ENCODE measurements around the gene HIPK4.
A peak's percentile ranks its signal among the peaks of the same experiment; 100 is the strongest.
"Not testable (repeated sequence)": the region's sequence is repeated elsewhere in the genome, so short reads cannot be mapped to it uniquely, and the experiment has no call there.

Gene HIPK4

DNA sequence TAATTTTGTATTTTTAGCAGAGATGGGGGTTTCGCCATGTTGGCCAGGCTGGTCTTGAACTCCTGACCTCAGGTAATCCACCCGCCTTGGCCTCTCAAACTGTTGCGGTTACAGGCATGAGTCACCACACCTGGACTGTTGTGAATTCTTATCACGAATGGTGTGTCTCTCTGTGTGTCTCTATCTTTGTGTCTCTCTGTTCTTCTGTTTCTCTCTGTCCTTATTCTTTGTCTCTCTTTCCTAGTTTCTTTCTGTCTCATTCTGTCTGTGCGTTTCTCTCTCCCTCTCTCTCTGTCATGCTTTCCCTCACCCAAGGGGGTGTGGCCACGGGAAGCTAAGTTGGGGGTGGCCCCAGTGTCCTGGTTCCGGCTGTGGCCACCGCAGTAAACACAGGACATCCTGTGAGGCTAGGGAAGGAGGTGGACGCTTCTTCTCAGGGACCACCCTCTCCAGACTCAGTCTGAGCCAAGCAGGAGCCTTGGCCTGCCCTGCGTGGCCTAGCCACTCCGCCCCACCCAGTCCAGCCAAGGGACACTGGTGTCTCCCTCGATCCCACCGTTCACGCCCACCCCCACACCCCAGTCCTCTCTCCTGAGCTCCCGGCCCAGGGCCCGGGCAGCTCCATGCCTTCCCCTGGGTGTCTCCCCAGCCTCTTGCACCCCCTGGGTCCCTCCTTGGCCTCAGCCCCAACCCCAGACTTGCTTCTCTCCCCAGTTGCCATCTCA, 27.1 kb upstream of the HIPK4 start:
- DNase-seq, result no peak

DNA sequence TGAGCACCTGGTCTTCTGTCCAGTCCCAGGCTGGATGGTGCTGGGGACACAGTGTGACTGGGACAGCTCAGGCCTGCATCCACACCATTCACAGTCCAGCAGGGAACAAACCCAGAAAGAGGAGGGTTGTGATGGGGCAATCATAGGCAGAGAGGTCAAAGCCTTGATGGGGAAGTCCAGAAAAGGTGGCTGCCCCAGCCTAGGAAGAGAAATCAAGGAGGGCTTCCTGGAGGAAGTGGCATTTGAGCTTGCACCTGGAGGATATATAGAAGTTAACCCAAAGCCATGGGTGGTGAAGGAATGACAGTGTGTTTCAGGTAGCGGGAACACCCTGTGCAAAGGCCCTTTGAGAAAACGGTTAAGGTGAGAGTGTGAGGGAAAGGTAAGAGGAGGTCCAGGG, 25.8 kb upstream of the HIPK4 start:
- no peak for DNase-seq

DNA sequence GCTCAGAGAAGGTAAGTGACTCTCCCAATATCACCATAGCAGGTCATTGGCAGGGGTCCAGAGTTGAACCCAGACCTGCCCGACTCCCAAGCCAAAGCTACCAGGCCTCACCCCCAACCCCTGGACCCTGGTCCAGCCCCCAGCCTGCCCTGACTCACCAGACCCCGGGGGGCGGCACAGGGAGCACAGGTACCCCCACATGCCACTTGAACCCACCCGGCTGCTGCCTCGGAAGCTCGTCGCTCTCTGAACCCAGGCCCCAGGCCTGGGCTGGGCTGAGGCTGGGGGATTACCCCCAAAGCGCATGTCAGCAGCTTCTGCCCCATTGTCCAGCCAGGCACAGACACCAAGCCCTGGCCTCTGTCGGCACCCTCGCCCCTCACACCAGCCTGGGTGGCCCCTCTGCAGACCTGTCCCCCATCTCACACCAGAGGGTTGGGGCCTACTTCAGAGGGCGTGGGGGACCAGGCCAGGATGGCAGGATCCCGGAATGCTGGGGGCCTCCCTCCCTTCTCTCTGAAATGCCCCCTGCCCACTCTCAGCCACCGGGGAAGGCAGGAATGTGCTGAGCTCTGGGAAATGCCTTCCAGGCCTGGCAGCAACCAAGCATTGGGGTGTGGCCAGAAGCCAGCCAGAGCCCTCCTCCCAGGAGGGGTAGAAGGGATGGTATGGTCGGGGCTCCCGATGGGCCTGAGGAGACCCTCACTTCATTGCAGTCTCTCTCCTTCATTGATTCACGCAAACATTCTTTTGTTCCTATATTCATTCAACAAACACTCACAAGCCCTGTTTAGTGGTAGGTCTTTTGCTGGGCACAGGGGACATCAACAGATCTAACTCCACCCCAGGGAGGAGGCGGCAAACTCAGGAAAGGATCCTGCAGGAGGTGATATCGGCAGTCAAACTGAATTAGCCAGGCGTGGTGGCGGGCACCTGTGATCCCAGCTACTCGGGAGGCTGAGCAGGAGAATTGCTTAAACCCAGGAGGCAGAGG, 24.9 kb upstream of the HIPK4 start:
- no peak for DNase-seq

DNA sequence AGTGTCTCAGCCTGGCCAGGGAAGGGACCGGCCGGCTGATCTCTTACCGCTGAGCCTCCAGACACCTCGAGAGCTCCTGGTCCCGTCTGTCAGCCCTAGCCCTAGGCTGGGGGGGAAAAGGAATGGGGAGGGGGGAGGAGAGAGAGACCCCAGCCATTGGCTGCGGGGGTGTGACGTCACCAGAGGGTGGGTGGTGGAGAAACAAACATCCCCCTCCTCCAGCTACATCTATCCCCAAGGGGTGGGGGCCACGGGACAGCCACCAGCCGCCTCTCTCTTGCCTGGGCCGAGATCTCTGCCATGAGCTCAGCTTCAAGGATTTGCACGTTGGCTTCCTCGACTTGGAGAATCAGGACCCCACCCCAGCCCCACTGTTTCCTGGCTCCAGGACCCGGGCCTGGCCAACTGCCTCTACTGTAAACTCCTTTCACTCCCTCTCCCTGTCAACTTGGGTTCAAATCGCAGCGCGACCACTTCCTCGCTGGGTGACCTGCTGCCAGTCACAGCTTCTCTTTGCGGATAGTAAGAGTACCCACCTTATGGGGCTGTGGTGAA, 23.4 kb upstream of the HIPK4 start, which contains the start of gene PRX:
TSS of gene PRX (minus strand) at position 88 of the 555 bp plus-strand sequence. CDS start 5,446 bp downstream, outside the sequence.
- no peak for DNase-seq

DNA sequence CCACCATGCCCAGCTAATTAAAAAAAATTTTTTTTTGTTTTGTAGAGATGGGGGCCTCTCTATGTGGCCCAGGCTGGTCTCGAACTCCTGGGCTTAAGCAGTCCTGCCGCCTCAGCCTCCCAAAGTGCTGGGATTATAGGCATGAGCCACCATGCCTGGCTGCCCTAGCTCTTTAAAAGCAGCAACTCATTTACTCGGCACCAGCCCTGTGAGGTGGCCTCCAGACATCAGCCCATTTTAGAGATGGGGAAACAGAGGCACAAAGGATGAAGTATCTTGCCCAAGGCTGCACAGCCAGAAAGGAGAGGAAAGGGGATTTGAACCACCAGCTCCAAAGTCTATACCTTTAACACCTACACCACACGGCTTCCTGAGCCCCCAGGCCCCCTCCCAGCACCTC, 22.9 kb upstream of the HIPK4 start:
- no peak for DNase-seq

DNA sequence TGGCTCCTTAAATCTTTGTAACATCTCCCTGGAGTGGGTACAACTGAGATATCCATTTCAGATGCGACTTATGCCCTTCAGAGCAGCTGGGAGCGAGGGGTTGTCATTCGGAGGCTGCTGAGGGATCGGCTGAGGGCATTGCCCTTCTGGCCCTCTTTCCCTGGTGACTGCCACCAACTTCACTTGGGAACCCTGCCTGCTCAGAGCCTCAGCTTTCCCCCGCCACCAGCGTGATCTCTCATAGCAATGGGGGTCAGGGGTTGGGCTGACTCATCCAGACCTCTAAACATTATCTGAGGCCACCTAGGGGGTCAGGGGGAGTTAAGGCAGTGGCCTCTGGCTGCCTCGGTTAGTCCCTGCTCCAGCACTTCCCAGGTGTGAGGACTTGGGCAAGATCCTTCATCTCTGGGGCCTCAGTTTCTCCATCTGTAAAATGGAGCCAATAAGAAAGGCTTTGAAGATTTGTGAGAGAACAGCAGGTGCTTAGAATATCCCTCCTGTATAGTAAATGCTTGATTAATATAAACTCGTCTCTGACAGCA, 22.0 kb upstream of the HIPK4 start:
- DNase-seq, result no peak

DNA sequence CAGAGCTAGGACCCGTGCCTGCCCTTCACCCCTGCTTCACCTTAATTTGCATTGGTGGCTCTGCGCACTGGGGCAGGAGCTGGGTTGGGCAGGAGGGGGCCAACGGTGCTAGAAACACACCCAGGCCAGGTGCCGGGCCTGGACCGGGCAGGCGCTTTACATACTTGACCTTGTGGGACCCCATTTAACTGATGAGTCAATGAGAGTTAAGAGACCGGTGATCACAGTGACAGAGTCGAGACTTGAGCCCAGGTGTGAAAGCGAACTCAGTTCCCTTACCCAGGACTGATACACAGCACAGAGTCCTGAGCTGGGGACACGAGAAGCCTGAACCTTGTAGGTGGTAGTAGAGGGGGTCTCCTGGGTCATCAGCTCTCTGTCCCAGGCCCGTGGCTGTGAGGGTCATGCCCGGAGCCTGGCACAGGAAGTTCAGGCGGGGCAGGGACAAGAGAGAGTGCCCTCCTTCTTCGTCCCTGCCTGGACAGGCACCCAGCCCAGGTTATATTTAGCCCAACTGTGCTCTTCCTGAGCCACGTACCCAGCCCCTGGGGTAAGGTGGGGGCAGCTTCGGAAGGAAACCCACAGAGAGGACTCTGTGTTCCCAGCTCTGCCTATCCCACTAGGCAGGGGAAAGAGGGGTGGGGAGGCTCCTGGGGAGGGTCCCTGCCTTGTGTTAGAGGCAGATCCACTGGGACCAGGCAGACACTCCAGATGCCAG, 21.3 kb upstream of the HIPK4 start:
- no peak for DNase-seq

DNA sequence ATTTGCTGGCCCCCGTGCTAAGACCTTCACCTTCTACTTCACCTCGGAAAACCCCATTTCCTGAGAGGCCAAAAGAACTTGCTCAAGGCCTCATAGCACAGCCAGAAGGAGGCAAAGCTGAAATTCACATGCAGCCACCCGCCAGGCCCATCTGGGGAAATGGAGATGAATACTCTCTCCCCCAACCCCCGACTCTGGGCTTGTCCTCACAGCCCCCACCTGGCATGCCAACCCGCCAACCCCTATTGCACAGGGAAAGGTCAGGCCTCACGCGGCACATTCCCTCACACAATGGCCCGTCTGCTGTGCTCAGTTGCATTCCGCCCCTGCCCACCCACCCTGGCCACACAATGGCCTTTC, 20.0 kb upstream of the HIPK4 start:
- no peak for DNase-seq

DNA sequence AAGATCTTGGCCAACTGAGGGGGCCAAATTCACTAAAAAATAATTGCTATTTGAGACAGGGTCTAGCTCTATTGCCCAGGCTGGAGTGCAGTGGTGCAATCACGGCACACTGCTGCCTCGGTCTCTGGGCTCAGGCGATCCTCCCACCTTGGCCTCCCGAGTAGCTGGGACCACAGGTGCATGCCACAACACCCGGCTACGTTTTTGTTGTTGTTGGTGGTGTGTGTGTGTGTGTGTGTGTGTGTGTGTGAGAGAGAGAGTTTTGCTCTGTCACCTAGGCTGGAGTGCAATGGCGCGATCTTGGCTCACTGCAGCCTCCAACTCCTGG, 18.6 kb upstream of the HIPK4 start:
- not testable (repeated sequence) for DNase-seq

DNA sequence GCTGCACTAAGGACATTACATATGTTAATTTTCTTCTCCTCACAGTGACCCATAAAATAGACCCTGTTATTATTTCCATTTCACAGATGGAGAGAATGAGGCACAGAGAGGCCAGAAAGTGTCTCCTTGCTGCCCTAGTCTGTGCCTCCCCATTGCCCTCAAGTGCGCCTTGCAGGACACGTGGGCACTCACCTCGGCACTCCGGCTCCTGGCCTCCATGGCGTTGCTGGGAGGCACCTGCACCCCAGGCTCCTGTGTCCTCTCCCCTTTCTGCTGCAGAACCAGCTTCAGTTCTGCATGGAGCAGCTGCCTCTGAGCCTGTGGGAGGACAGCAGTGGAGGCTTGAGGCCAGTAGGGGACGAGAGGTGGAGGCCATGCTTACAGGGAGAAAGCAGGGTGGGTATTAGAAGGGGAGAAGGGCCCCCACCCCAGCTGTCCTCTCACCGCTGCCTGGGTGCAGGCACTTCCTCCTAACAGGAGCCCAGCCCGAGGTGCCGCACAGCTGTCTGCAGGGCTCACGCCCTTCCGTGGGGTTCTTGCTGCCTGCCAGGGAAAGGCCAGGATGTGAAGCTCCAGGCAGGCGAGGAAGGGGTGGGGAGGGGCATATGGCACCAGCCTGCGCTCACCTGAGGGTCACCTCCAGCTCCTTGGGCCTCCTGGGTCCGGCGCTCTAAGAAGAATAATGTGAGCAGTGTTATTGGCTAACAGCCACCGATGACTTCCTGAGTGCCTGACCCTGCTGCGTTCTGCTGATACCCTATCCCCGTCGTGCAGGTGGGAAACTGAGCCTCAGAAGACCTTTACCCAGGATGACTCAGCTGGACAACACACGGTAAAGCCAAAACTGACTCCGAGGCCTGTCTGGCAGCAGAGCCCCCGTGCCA, 18.0 kb upstream of the HIPK4 start:
- no peak for DNase-seq

DNA sequence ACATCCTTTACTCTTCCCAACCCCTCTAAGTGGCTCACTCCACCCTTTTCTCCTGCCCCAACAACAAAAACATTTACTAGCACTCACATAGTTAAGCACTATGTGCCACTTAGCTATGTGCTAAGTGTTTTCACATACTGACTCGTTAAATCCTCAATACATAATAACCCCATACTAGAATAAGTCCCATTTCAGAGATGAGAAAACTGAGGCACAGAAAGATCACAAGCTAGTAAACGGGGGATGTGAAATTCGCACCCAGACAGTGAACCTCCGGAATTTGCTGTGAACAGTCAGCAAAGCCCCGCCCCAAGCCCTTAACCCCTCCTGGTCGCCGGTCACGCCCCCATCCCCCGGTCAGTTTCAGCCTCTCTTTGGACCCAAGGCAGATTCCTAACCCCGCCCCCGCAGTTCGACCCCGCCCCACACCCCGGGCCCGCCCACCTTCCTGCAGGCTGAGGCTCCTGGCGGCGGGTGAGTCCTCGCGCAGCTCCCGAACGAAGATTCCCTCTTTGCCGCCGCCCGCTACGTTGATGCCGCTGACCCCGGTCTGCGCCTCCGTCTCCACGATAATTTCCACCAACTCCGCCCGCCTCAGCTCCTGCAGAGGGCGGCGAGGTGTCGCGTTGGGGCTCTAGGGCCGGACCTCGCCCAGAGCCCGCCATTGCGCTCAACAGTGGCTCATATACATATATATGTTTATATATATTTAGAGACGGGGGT, 13.4 kb upstream of the HIPK4 start:
- DNase-seq, result peak; percentile 91

DNA sequence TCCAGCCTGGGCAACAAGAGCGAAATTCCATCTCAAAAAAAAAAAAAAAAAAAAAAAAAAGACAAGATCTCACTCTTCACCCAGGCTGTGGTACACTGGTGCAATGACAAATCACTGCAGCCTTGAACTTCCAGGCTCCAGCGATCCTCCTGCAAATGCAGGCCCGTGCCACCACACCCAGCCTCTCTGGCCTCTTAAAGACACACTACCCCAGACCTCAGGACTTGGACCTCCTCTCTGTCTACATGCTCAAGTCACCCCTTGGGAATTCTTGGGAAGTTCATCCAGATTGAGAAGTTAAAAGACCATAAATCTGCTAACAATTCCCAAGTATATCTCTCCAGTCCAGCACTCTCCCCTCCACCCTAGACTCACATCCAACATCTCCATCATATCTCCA, 10.6 kb upstream of the HIPK4 start:
- no peak for DNase-seq

DNA sequence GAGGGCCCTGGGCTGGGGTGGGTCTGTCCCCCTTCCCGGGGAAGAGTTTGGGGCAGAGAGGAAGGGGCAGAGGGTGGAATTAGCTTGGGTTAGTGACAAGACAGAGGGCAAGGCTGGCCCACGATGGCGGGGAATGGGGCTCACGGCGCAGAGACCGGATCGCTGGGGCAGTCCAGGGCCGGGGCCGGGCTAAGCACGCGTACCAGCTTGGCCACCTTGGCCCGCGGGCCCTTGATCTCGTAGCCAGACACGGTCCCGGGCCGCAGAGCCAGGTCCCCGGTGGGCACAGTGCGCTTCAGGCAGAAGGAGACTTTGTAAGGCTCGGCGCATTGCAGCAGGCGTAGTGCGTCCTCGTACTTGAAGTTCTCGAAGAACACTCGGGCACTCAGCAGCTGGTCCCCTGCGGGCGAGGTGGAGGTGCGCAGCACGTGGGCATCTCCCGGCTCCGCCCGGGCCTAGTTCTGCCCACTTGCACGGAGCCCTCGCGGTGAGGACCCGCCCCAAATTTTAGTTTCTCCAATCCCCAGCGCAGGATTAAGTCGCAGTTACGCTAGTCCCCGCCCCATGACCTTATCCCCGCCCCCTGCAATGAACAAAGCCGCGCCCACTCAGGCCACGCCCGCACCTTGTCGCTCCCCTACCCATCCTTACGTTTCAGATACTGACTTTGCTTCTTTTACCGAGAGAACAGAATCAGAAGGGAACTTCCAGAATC, 8.6 kb upstream of the HIPK4 start:
- DNase-seq, result peak; percentile 76

DNA sequence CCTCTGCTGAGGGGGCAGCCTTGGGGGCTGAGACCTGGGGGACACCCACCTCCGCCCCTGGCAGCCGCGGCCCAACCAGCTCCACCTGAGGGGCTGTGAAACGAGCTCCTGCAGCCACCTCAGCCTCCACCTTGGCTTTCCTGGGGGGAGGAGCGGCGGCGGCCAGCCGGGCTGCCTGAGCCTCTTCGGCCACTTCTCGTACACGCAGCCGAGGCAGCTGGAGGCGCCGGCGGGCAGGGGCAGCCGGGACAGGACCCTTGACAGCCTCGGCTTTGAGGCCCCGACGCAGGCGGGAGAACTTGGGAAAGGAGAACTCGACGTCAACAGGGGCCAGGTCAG, 7.6 kb upstream of the HIPK4 start:
- DNase-seq, result no peak

DNA sequence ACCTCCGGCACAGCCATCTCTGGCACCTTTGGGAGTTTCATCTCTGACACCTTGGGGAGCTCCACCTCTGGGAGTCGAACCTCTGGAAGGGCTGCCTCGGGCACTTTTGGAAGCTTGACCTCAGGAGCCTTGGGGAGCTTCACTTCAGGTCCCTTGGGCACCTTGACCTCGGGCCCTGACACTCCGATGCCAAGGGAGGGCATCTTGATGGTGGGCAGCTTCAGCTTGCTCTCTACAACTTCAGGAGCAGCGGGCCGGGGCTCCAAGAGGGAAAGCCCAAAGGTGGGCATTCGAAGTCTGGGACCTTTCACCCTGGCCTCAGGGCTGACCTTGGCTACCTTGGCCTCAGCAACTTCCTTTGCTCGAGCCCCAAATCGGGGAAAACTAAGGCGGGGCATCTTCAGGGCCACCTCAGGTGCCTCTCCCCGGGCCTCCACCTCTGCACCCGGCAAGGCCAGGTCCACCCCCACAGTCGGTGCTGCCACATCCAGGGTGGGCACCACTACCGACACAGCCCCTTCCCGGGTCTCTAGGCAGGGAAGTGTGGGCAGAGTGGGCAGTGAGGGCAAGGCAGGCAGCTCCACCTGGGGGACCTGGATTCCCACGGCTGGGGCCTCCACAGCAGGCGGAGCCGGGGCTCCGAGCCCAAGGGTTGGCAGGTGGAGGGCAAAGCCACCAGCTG, 7.0 kb upstream of the HIPK4 start:
- DNase-seq, result no peak

DNA sequence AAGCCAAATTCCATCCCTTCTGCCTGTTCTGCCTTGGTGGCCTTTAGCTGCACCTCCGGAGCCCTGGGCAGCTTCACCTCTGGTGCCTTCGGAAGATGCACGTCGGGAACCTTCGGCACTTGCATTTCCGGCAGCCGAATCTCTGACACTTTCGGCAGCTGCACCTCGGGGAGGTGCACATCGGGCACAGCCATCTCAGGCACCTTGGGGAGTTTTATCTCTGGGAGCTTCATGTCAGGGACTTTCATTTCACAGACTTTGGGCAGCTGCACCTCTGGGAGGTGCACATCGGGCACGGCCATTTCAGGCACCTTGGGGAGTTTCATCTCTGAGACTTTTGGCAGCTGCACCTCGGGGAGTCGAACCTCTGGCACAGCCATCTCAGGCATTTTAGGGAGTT, 6.0 kb upstream of the HIPK4 start:
- DNase-seq, result no peak

DNA sequence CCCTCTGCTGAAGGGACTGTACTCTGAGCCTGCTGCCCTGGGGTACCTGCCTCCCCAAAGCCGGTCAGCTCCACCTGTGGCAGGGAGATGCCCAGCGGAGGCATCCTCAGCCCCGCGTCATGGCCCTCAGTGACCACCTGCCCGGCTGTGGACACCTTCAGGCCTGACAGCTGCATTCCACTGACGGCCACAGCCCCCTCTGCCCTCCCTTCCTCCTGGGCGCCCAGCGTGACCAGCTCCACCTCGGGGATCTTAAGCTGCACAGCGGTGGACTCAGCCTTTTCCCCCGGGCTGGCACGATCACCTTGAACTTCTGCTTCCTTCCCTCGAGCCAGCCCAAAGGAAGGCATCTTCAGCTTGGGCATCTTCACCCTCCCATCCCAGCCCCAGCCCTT, 4.8 kb upstream of the HIPK4 start:
- no peak for DNase-seq

DNA sequence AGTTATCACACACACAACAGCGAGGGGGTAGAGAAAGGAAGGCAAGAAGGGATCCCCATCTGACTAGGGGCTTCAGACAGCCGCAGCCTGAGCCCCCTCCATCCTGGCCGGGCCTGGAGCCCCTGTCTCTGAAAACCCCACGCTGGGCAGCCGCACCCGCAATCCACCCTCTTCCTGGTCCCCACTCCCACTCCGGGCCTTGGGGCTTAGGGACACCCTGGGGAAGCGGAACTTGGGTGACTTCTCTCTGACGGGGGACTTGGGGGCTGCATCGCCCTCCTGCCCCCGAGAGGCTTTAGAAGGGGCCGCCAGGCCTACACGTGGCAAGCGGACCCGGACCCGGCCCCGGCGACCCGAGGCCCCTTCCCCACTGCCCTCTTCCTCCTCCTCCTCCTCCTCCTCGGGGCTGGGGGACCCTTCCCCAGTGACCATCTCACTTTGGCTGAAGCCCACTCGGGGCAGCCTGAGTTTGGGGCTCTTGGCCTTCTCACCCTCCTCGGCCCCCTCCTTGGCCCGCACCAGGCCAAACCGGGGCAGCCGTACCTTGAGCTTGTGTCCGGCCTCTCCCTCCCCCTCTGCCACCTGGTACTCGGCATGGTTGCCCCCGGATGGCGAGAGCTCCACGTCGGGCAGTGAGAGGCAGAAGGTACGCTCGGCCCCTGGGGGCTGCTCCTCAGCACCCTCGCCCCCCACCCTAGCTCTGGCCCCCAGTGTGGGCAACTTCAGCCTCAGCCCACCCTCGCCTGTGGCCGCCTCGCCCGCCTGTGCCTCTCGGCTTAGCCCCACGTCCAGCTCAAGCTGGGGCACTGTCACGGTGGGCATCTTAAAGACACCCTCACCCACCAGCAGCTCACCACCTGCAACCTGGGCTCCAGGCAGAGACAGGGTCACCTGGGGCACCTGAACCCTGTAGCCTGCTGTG, 4.2 kb upstream of the HIPK4 start:
- DNase-seq, result no peak

All from stimulated activated CD8-positive, alpha-beta memory T cell treated with anti-CD3 and anti-CD28 coated beads, Interleukin-4, amount 100 ng/mL, for 48 hours (primary cell).